Measurements from ENCODE around the gene EYS.
"Not testable (repeated sequence)": the region's sequence is repeated elsewhere in the genome, so short reads cannot be mapped to it uniquely, and the experiment has no call there.

EYS gene

GRCh38 chr6:65631711-65632110 lies 75.3 kb downstream of the EYS start:
- DNase-seq = no peak

- not testable (repeated sequence) for DNase-seq
Observed at GRCh38 chr6:65627434-65627999, 79.5 kb downstream of the EYS start.

- DNase-seq = no peak
Observed at GRCh38 chr6:65627015-65627414, 80.0 kb downstream of the EYS start.

GRCh38 chr6:65623566-65623965 lies 83.5 kb downstream of the EYS start:
- DNase-seq = no peak

GRCh38 chr6:65610746-65611145 lies 96.3 kb downstream of the EYS start:
- DNase-seq = no peak

GRCh38 chr6:65595540-65595939 lies 111.5 kb downstream of the EYS start:
- DNase-seq = no peak

GRCh38 chr6:65570340-65570739 lies 136.7 kb downstream of the EYS start:
- DNase-seq = no peak

GRCh38 chr6:65569505-65569904 lies 137.5 kb downstream of the EYS start:
- DNase-seq = no peak

- DNase-seq = not testable (repeated sequence)
Observed at GRCh38 chr6:65569056-65569455, 138.0 kb downstream of the EYS start.

GRCh38 chr6:65566117-65566516 lies 140.9 kb downstream of the EYS start:
- no peak for DNase-seq

- no peak for DNase-seq
Observed at GRCh38 chr6:65558071-65558470, 149.0 kb downstream of the EYS start.

- DNase-seq = no peak
Observed at GRCh38 chr6:65557224-65557623, 149.8 kb downstream of the EYS start.

GRCh38 chr6:65546894-65547293 lies 160.1 kb downstream of the EYS start:
- DNase-seq = no peak

GRCh38 chr6:65545920-65546319 lies 161.1 kb downstream of the EYS start:
- DNase-seq = no peak

- no peak for DNase-seq
Observed at GRCh38 chr6:65538644-65539043, 168.4 kb downstream of the EYS start.

GRCh38 chr6:65537600-65537999 lies 169.4 kb downstream of the EYS start:
- no peak for DNase-seq

- no peak for DNase-seq
Observed at GRCh38 chr6:65531533-65531932, 175.5 kb downstream of the EYS start.

- no peak for DNase-seq
Observed at GRCh38 chr6:65524232-65524631, 182.8 kb downstream of the EYS start.

GRCh38 chr6:65505736-65506135 lies 201.3 kb downstream of the EYS start:
- no peak for DNase-seq

GRCh38 chr6:65501045-65501444 lies 206.0 kb downstream of the EYS start:
- DNase-seq = no peak

GRCh38 chr6:65483652-65484051 lies 223.4 kb downstream of the EYS start:
- DNase-seq = not testable (repeated sequence)

- DNase-seq = no peak
Observed at GRCh38 chr6:65469650-65470049, 237.4 kb downstream of the EYS start.

- DNase-seq = no peak
Observed at GRCh38 chr6:65468307-65468706, 238.7 kb downstream of the EYS start.

- DNase-seq = no peak
Observed at GRCh38 chr6:65461121-65461520, 245.9 kb downstream of the EYS start.

GRCh38 chr6:65452333-65452732 lies 254.7 kb downstream of the EYS start:
- no peak for DNase-seq

GRCh38 chr6:65450451-65450850 lies 256.6 kb downstream of the EYS start:
- DNase-seq = no peak

Data from CD4-positive, alpha-beta T cell treated with Interleukin-15 for 1 hour (primary cell).